ENCODE data around the gene SERPINB6.
"Not testable (repeated sequence)": the region's sequence is repeated elsewhere in the genome, so short reads cannot be mapped to it uniquely, and the experiment has no call there.

The SERPINB6 gene

GRCh38 chr6:2953098-2953497 is 18.3 kb downstream of the SERPINB6 start:
- no peak for DNase-seq

- peak; percentile 60 for DNase-seq
These were observed 18.7 kb downstream of the SERPINB6 start for GRCh38 chr6:2952557-2953095.

DNA sequence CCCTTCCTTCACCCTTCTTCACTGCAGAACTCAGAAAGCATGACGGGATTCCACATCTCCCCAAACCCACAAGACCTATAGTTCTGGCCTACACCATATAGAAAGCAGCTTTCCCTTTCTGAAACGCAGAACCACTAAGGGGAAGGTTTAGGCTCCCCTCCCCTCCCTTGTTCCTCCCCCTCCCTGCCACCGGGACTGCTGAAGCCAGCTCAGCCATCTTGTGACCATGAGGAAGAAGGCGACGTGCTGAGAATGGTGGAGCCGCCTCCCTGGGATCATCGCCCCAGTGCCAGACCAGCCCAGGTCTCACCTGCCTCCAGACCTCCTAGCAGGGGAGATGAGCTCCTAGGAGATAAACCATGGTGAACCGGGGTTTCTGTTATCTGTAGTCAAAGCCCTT is 19.6 kb downstream of the SERPINB6 start:
- no peak for DNase-seq

DNA sequence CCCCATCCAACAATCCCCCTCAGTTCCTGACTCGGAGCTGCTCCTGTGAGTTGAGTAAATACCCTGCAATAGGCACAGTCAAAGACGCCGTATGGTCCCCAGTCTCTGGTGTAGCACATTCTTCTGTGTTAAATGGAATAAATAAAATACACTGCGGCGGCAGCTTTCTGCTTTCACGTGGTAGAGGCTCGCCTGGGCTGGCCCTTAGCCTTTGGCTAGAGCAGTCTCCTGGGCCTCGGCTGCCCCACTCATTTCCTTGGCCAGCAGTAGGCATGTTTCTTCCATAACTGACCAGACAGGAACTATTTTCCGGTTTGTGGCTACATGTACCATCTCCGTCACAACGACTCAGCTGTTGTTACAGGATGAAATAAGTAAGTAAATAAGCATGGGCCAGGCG is 20.7 kb downstream of the SERPINB6 start:
- DNase-seq, result no peak

- no peak for DNase-seq
These were observed 21.8 kb downstream of the SERPINB6 start for GRCh38 chr6:2949536-2950083.

DNA sequence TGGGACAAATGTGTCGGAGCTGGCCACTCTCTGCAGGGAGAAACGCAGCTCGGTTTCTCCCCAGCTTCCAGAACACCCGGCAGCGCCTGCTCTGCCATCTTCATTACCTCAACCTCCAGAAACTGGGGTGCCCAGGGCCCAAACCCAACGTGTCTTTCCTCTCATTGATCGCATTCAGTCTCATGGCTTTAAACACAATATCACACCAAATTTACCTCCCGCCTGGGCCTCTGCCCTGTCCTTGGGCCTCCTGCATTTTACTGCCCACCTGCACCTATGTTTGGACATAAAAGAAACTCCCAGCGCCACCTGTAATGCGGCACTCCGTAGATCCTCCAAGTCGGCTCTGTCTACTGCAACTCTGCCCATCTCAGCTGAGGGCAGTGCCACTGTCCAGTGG is 22.2 kb downstream of the SERPINB6 start:
- DNase-seq, result no peak

GRCh38 chr6:2948228-2949025 is 22.9 kb downstream of the SERPINB6 start:
- DNase-seq, result no peak

- DNase-seq, result no peak
These were observed 23.9 kb downstream of the SERPINB6 start for GRCh38 chr6:2947445-2947844.

GRCh38 chr6:2945153-2945452 is 26.3 kb downstream of the SERPINB6 start:
- no peak for DNase-seq

DNA sequence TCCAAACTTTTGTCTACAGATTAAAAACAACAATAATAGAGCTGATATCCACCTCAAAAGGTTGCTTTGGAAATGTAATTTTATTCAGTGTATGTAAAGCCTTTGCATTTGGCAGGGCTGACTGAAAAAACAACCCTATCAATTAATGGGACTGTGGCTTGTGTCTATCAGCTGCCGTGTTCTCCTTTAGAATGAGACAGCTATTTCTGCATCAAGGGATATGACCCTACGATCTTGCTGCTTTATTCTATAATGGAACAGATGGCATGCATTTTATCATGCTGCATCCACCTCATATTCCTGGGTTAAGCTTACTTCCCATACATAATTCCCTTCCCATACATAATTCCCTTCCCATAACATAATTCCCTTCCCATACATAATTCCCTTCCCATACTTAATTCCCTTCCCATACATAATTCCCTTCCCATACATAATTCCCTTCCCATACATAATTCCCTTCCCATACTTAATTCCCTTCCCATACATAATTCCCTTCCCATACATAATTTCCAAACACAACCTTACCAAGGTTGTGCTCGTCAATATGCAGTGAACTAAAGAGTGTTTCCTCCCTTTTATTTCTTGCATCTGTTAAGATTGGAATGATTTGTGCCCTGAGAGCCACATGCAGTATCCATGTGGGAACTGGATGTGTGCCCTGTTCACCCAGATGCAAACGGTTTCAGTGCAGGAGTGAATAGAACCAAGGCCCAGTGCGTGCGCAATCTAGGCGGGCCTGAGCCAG is 26.8 kb downstream of the SERPINB6 start:
- no peak for DNase-seq

- DNase-seq, result no peak
These were observed 27.8 kb downstream of the SERPINB6 start for GRCh38 chr6:2943564-2943955.

DNA sequence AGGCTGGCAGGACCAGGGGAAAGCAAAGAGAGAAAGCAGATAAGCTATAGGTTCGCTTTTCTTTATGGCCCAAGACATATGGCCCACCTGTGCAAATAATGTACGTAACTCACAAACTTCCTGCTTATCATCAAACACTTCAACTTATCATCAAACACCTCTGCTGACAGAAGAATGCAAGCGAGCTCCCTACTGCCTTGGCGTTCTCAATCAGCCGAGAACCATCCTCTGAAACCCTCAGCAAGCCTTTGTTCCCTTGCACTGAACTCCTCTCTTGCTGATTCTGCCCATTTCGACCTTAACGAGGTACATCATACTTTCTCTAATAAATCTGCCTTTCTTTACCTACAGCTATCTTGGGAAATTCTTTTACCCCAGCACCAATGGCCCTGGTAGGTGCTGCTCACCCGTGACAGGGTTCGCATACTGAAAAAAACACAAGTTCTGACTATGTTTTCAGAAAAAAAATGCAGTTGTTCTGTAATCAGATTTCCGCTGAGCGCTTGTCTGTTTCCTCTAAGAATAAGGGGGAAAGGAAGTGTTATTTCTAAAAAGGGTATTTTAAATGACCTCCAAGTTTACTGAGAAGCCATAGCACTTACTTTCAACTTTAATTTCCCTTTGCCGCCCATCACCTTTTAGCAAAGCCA is 28.3 kb downstream of the SERPINB6 start:
- DNase-seq, result no peak

DNA sequence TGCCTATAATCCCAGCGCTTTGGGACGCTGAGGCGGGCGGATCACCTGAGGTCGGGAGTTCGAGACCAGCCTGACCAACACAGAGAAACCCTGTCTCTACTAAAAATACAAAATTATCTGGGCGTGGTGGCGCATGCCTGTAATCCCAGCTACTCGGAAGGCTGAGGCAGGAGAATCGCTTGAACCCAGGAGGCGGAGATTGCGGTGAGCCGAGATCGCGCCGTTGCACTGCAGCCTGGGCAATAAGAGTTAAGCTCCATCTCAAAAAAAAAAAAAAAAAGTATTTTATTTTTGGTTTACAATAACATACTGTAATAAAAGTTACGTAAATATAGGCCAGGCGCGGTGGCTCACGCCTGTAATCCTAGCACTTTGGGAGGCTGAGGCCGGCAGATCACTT is 29.3 kb downstream of the SERPINB6 start:
- DNase-seq, result not testable (repeated sequence)

- DNase-seq, result no peak
These were observed 30.5 kb downstream of the SERPINB6 start for GRCh38 chr6:2940851-2941250.

GRCh38 chr6:2940010-2940850 is 31.1 kb downstream of the SERPINB6 start:
- no peak for DNase-seq

DNA sequence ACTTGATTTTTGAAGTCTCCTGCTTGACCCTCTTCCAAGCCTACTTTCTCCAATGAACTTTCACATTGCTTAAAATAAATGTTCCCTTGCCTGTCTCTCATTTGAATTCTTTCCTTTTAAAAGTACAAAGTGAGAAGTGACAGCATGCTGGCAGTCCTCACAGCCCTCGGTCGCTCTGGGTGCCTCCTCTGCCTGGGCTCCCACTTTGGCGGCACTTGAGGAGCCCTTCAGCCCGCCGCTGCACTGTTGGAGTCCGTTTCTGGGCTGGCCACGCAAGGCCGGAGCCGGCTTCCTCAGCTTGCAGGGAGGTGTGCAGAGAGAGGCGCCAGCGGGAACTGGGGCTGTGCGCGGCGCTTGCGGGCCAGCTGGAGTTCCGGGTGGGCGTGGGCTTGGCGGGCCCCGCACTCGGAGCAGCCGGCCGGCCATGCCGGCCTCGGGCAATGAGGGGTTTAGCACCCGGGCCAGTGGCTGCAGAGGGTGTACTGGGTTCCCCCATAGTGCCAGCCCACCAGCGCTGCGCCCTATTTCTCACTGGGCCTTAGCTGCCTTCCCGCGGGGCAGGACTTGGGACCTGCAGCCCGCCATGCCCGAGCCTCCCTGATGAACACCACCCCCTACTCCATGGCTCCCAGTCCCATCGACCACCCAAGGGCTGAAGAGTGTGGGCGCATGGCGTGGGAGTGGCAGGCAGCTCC is 31.9 kb downstream of the SERPINB6 start:
- DNase-seq, result no peak

DNA sequence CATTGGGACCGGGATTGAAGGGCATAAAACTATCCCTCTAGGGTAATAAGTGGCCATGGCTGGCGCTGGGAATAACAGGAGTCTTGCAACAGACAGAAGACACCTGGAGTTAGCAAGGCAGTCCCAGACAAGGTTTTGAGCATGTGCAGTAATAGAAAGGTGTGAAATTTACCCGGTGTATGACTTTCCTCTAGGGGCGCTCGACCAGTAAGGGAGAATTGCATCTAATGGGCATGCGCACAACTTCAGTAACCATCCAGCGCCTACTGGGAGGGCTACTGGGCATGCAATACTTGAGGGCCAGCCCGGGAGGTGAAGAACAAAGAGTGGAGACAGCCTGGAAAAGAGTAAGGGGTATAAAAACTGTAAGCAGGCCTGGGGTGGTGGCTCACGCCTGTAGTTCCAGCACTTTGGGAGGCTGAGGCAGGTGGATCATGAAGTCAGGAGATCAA is 32.7 kb downstream of the SERPINB6 start:
- DNase-seq, result no peak

DNA sequence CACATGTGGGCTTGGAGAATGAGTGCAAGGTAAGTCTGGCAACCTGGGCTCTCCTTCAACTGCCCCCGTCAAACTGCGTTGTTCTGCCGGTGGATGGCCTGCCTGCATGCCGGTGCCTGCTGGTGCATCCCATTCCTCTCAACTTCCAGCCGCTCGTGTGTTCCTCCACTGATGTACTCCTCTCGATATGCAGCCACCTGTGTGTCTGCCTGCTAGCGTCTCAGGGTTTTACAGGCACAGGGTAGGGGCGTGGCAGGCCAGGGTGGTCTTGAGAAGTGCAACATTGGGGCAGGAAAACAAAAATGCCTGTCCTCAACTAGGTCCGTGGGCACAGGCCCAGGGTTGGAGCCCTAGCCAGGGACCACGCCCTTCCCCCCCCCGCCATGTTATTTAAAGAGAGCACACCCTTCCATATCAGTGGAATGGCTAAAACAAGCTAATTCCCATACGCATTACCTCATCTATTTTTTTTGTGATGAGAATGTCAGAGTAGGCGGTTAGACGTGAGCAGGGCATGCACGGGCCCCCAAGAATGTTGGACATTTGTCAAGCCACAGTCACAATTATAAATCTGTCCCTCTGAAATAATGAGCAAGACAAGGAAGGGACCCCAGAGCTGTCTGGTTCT is 33.2 kb downstream of the SERPINB6 start:
- no peak for DNase-seq

DNA sequence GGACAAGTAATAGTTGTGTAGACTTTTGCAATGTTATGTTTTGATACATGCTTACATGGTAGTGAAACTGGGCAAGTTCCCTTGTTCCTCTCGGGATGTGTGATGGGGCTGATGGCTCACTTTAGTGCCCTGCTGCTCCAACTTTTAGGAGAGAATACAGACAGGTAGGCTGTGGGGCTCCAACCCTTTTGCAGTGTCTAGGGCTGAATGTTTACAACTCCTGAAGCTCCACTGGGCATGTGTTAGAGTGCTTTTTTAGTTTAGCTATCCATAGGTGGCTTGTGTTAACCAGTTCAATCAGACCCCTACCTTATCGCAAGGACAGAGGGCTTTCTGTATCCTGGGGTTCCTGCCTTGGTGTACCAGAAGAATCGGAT is 33.8 kb downstream of the SERPINB6 start:
- DNase-seq, result no peak

DNA sequence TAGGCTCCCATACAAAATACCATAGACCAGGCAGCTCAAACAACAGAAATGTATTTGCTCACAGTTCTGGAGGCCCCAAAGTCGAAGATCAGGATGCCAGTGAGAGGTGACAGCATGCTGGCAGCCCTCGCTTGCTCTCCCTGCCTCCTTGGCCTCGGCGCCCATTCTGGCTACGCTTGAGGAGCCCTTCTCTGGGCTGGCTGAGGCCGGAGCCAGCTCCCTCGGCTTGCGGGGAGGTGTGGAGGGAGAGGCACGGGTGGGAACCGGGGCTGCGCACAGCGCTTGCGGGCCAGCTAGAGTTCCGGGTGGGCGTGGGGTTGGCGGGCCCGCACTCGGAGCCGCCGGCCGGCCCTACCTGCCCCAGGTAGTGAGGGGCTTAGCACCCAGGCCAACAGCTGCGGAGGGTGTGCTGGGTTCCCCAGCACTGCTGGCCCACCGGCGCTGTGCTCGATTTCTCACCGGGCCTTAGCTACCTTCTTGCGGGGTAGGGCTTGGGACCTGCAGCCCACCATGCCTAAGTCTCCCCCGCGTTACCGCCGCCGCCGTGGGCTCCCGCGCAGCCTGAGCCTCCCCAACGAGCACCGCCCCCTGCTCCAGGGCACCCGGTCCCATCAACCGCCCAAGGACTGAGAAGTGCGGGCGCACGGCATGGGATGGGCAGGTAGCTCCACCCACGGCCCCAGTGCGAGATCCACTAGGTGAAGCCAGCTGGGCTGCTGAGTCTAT is 35.6 kb downstream of the SERPINB6 start:
- no peak for DNase-seq

GRCh38 chr6:2934057-2934456 is 37.3 kb downstream of the SERPINB6 start:
- no peak for DNase-seq
